Skeletal muscle cell (primary cell): ENCODE results near the gene PPCDC.
"Not testable (repeated sequence)": the region's sequence is repeated elsewhere in the genome, so short reads cannot be mapped to it uniquely, and the experiment has no call there.

ENCODE experiments used
- DNase-seq: peaks from one replicate; pipeline ENCODE4 v3.0.0-alpha.2; 2010; ENCODE audit warnings: low read depth
- H3K4me3 ChIP-seq: 2 replicates; pipeline ENCODE4 v1.5.1; 2011; ENCODE audit warnings: low read depth, mild to moderate bottlenecking, control low read depth, low read length, moderate library complexity

PPCDC gene

GRCh38 chr15:75063338-75063737 lies 39.9 kb downstream of the PPCDC start:
- H3K4me3 ChIP-seq = no peak overlapping the region
- DNase-seq = no peak

- H3K4me3 ChIP-seq = no peak overlapping the region
- DNase-seq = no peak
Measured at GRCh38 chr15:75063889-75064288, 40.5 kb downstream of the PPCDC start.

GRCh38 chr15:75064846-75065245 lies 41.5 kb downstream of the PPCDC start:
- H3K4me3 ChIP-seq = no peak overlapping the region
- DNase-seq = no peak

- no peak overlapping the region for H3K4me3 ChIP-seq
- DNase-seq = no peak
Measured at GRCh38 chr15:75065467-75065850, 42.1 kb downstream of the PPCDC start.

- no peak overlapping the region for H3K4me3 ChIP-seq
- no peak for DNase-seq
Measured at GRCh38 chr15:75065851-75066509, 42.6 kb downstream of the PPCDC start.

GRCh38 chr15:75067123-75067830 lies 43.9 kb downstream of the PPCDC start:
- H3K4me3 ChIP-seq = no peak overlapping the region
- no peak for DNase-seq

- DNase-seq = no peak
- H3K4me3 ChIP-seq = no peak overlapping the region
Measured at GRCh38 chr15:75068748-75069147, 45.4 kb downstream of the PPCDC start.

GRCh38 chr15:75069301-75069925 lies 46.0 kb downstream of the PPCDC start:
- DNase-seq = no peak

GRCh38 chr15:75070674-75071073 lies 47.3 kb downstream of the PPCDC start:
- DNase-seq = no peak
- no peak overlapping the region for H3K4me3 ChIP-seq

More at GRCh38 chr15:75069301-75069925, 46.0 kb downstream of the PPCDC start:
- no peak overlapping the region for H3K4me3 ChIP-seq

GRCh38 chr15:75073197-75073596 lies 49.8 kb downstream of the PPCDC start:
- no peak overlapping the region for H3K4me3 ChIP-seq

GRCh38 chr15:75076277-75076676 lies 52.9 kb downstream of the PPCDC start:
- DNase-seq = no peak
- no peak overlapping the region for H3K4me3 ChIP-seq

More at GRCh38 chr15:75073197-75073596, 49.8 kb downstream of the PPCDC start:
- DNase-seq = no peak

- DNase-seq, H3K4me3 ChIP-seq: not testable (repeated sequence)
Measured at GRCh38 chr15:75077551-75077961, 54.2 kb downstream of the PPCDC start.

- DNase-seq = no peak
- no peak overlapping the region for H3K4me3 ChIP-seq
Measured at GRCh38 chr15:75081150-75081549, 57.8 kb downstream of the PPCDC start.

GRCh38 chr15:75082689-75083088 lies 59.3 kb downstream of the PPCDC start:
- no peak for DNase-seq
- no peak overlapping the region for H3K4me3 ChIP-seq

- not testable (repeated sequence) for H3K4me3 ChIP-seq, DNase-seq
Measured at GRCh38 chr15:75085708-75086107, 62.3 kb downstream of the PPCDC start.

GRCh38 chr15:75089456-75090387 lies 66.3 kb downstream of the PPCDC start:
- DNase-seq = no peak
- H3K4me3 ChIP-seq = no peak overlapping the region

GRCh38 chr15:75090388-75090734 lies 67.0 kb downstream of the PPCDC start:
- no peak overlapping the region for H3K4me3 ChIP-seq
- DNase-seq = no peak

- DNase-seq = no peak
- no peak overlapping the region for H3K4me3 ChIP-seq
Measured at GRCh38 chr15:75091814-75092213, 68.4 kb downstream of the PPCDC start.

- not testable (repeated sequence) for H3K4me3 ChIP-seq, DNase-seq
Measured at GRCh38 chr15:75094961-75095478, 71.6 kb downstream of the PPCDC start.
